Fibroblast of lung (primary cell): ENCODE measurements around the gene MYO18A. TPM values are rescaled to one million over a fixed set of nuclear protein-coding genes. Genes with fewer than 3 reads are reported as not detected.

ENCODE experiments used
- DNase-seq, 2 donors: peaks; one replicate each; pipeline versions ENCODE4 v3.0.0 to v3.0.0-alpha.2; 2010; ENCODE audit warnings: low read depth in 2 of 2
- H2AFZ ChIP-seq: 2 replicates; pipeline ENCODE4 v1.5.1; 2012; ENCODE audit warnings: low read length, control low read depth, inconsistent platforms
- H3K27ac ChIP-seq: 2 replicates; pipeline ENCODE4 v1.5.1; 2011; ENCODE audit warnings: low read length, control low read depth; ENCODE audit not compliant: insufficient read depth
- H3K27me3 ChIP-seq: 2 replicates; pipeline ENCODE4 v1.5.1; 2011; ENCODE audit warnings: mild to moderate bottlenecking, low read length; ENCODE audit not compliant: control insufficient read depth, insufficient read depth
- H3K36me3 ChIP-seq: 2 replicates; pipeline ENCODE4 v1.5.1; 2011; ENCODE audit warnings: low read length; ENCODE audit not compliant: control insufficient read depth, insufficient read depth
- H3K4me1 ChIP-seq: 2 replicates; pipeline ENCODE4 v1.5.1; 2011; ENCODE audit warnings: low read length; ENCODE audit not compliant: control insufficient read depth, insufficient read depth; ENCODE audit errors: extremely low read depth
- H3K4me2 ChIP-seq: 2 replicates; pipeline ENCODE4 v1.5.1; 2011; ENCODE audit warnings: low read length, control low read depth; ENCODE audit not compliant: insufficient read depth; ENCODE audit errors: extremely low read depth
- H3K4me3 ChIP-seq, 4 experiments: fragments of 200-600 bp in 1 of 4; sonication (generic) in 1 of 4; replicated peaks in 1 of 4; 2 replicates each; pipeline ENCODE4 v1.5.1; 2011 to 2016; ENCODE audit warnings: low read length in 4 of 4, low read depth in 3 of 4, mild to moderate bottlenecking in 3 of 4, control low read depth in 2 of 4, inconsistent platforms in 1 of 4, mixed read lengths in 1 of 4; ENCODE audit not compliant: insufficient read depth in 1 of 4; ENCODE audit errors: control extremely low read depth in 1 of 4
- H3K79me2 ChIP-seq: 2 replicates; pipeline ENCODE4 v1.5.1; 2012; ENCODE audit warnings: mild to moderate bottlenecking, low read length, inconsistent platforms; ENCODE audit not compliant: control insufficient read depth, insufficient read depth
- H3K9ac ChIP-seq: 2 replicates; pipeline ENCODE4 v1.5.1; 2011; ENCODE audit warnings: mild to moderate bottlenecking, low read length, control low read depth; ENCODE audit not compliant: insufficient read depth
- H3K9me3 ChIP-seq: 2 replicates; pipeline ENCODE4 v1.5.1; 2012; ENCODE audit warnings: low read depth, low read length; ENCODE audit not compliant: control insufficient read depth, insufficient read depth
- H4K20me1 ChIP-seq: 2 replicates; pipeline ENCODE4 v1.5.1; 2011; ENCODE audit warnings: low read length; ENCODE audit not compliant: control insufficient read depth, insufficient read depth; ENCODE audit errors: extremely low read depth
- CTCF ChIP-seq, 2 donors: IDR thresholded peaks in 1 of 2; conservative IDR thresholded peaks in 1 of 2; 1 replicate in 1 of 2; 2 replicates in 1 of 2; pipeline ENCODE4 v1.5.1; 2011 to 2012; ENCODE audit warnings: low read length in 2 of 2, control low read depth in 1 of 2, inconsistent platforms in 1 of 2, low read depth in 1 of 2, mild to moderate bottlenecking in 1 of 2
- EZH2 ChIP-seq: IDR thresholded peaks from 2 replicates; pipeline ENCODE4 v1.5.1; 2012; ENCODE audit warnings: low read length, control low read depth, mild to moderate bottlenecking; ENCODE audit errors: missing control alignments
- polyA plus RNA-seq, 2 donors: library from polyadenylated mRNA; depleted of rRNA in 1 of 2; stranded (reverse) in 1 of 2; unstranded in 1 of 2; fragments of >200 nt; gene quantifications; 2 replicates each; pipeline ENCODE4 v1.2.1, GENCODE V29; 2011 to 2012; ENCODE audit warnings: missing spikeins in 1 of 2
- total RNA-seq: library from RNA; depleted of rRNA; stranded (reverse); fragments of >200 nt; gene quantifications from 2 replicates; pipeline ENCODE4 v1.2.1, GENCODE V29; 2014

Gene MYO18A
- total and polyA plus RNA-seq, 2 donors (not counting 1 experiment from before 2014, with no cell fraction given) = 11.7 to 133 TPM

GRCh38 chr17:29038085-29038795, 142.0 kb downstream of the MYO18A start:
- Histone ChIP-seq H2AFZ (no peak overlapping the region), H3K4me2 (no peak overlapping the region), H3K9ac (no peak overlapping the region), H3K4me3 (no peak overlapping the region), H3K27ac (no peak overlapping the region), H3K79me2 (no peaks in the 10 kb centered on the region), H3K9me3 (no peaks in the 10 kb centered on the region), H4K20me1 (no peaks in the 10 kb centered on the region), H3K27me3 (peaks cover 37% of the 10 kb centered on the region), H3K4me1 (no peaks in the 10 kb centered on the region), H3K36me3 (no peaks in the 10 kb centered on the region)
- TF ChIP-seq CTCF (conservative IDR thresholded peaks at IDR 0.05 in 1 of 2, IDR thresholded peaks at IDR 0.05 in 1 of 2; ENCODE audit: low read depth in 1 of 2, low read length in 2 of 2) (no peak), EZH2 (no peak)
- DNase-seq = no peak

GRCh38 chr17:29037739-29038084, 142.5 kb downstream of the MYO18A start:
- TF ChIP-seq CTCF (conservative IDR thresholded peaks at IDR 0.05 in 1 of 2, IDR thresholded peaks at IDR 0.05 in 1 of 2; ENCODE audit: low read depth in 1 of 2, low read length in 2 of 2) (no peak), EZH2 (no peak)
- peaks cover 42% of the 10 kb centered on the region for H3K27me3 ChIP-seq
- H2AFZ ChIP-seq = no peak overlapping the region
- H3K27ac ChIP-seq = no peak overlapping the region
- H3K9me3 ChIP-seq = no peaks in the 10 kb centered on the region
- no peak for DNase-seq
- no peak overlapping the region for H3K4me3 ChIP-seq
- no peaks in the 10 kb centered on the region for H4K20me1 ChIP-seq
- no peak overlapping the region for H3K9ac ChIP-seq
- no peaks in the 10 kb centered on the region for H3K36me3 ChIP-seq
- no peaks in the 10 kb centered on the region for H3K4me1 ChIP-seq
- H3K79me2 ChIP-seq = no peaks in the 10 kb centered on the region
- no peak overlapping the region for H3K4me2 ChIP-seq

GRCh38 chr17:29036584-29036983, 143.6 kb downstream of the MYO18A start:
- Histone ChIP-seq H3K27ac (no peak overlapping the region), H3K4me1 (no peaks in the 10 kb centered on the region), H4K20me1 (no peaks in the 10 kb centered on the region), H2AFZ (no peak overlapping the region), H3K79me2 (no peaks in the 10 kb centered on the region), H3K36me3 (no peaks in the 10 kb centered on the region), H3K9ac (no peak overlapping the region), H3K27me3 (peaks cover 51% of the 10 kb centered on the region), H3K4me3 (no peak overlapping the region), H3K4me2 (no peak overlapping the region), H3K9me3 (no peaks in the 10 kb centered on the region)
- no peak for DNase-seq
- no peak for TF ChIP-seq EZH2
- no peak for TF ChIP-seq CTCF (conservative IDR thresholded peaks at IDR 0.05 in 1 of 2, IDR thresholded peaks at IDR 0.05 in 1 of 2; ENCODE audit: low read depth in 1 of 2, low read length in 2 of 2)
